AG10803 (cell line): Measurements from ENCODE around the gene SAMD14.
A peak's percentile ranks its signal among the peaks of the same experiment; 100 is the strongest.

ENCODE experiments used
- DNase-seq: peaks from one replicate; pipeline ENCODE4 v3.0.0; 2010; ENCODE audit warnings: low read depth
- H3K4me3 ChIP-seq: 2 replicates; pipeline ENCODE4 v1.5.1; 2011; ENCODE audit warnings: mild to moderate bottlenecking, low read length, control low read depth
- TF ChIP-seq, protein P1 (sequence below): conservative IDR thresholded peaks from 2 replicates; pipeline ENCODE4 v1.5.1; 2011; ENCODE audit warnings: mild to moderate bottlenecking, low read length, control low read depth, inconsistent platforms

The SAMD14 gene

DNA sequence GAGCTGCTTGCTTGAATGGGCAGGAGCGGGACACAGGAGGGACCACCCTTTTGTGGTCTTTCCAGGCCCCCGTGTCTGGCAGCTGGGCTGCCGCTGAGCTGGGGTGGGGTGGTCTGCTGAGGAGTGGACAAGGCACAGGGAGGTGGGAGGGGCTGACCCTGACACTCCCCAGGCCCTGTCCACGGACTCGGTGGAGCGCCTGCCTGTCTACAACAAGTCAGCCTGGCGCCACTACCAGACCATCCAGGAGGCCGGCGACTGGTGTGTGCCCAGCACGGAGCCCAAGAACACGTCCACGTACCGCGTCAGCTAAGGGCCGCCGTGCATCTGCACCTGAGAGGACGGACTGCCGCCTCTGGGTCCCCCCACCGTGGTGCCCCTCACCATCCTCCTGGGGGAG is 20.2 kb downstream of the SAMD14 start:
- H3K4me3 ChIP-seq, result no peak overlapping the region
- no peak for DNase-seq
- TF ChIP-seq, protein P1, sequence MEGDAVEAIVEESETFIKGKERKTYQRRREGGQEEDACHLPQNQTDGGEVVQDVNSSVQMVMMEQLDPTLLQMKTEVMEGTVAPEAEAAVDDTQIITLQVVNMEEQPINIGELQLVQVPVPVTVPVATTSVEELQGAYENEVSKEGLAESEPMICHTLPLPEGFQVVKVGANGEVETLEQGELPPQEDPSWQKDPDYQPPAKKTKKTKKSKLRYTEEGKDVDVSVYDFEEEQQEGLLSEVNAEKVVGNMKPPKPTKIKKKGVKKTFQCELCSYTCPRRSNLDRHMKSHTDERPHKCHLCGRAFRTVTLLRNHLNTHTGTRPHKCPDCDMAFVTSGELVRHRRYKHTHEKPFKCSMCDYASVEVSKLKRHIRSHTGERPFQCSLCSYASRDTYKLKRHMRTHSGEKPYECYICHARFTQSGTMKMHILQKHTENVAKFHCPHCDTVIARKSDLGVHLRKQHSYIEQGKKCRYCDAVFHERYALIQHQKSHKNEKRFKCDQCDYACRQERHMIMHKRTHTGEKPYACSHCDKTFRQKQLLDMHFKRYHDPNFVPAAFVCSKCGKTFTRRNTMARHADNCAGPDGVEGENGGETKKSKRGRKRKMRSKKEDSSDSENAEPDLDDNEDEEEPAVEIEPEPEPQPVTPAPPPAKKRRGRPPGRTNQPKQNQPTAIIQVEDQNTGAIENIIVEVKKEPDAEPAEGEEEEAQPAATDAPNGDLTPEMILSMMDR, result no peak

DNA sequence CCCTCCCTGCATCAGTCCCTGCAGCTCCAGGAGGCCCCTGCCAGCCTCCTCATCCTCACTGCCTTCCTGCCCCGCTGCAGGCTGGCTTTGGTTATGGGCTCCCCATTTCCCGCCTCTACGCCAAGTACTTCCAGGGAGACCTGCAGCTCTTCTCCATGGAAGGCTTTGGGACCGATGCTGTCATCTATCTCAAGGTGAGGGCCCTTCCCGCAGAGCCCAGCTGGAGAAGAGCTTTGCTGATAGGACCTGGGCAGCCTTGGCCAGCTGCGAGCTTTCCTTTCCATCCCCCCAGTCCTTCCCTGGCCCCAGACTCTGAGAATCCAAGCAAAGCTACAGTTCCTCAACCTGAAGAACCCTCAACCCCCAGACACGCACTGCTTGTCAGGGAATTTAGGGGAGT is 20.8 kb downstream of the SAMD14 start:
- TF ChIP-seq, protein P1, result no peak
- no peak overlapping the region for H3K4me3 ChIP-seq
- DNase-seq, result no peak

DNA sequence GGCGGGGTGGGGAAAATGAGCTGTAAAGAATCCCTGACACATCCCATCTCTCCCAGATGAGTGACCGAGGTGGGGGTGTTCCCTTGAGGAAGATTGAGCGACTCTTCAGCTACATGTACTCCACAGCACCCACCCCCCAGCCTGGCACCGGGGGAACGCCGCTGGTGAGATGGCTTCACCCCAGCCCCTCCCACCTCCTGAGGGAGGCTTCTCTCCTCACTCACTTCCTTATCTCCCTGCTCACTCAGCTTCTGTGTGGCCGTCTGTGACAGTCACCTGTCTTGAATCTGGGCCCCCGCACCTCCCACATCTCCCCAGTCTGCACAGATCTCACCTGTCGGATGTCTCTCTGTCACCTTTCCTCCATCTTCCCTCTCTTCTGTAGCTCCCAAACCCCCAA is 21.4 kb downstream of the SAMD14 start:
- H3K4me3 ChIP-seq, result no peak overlapping the region
- TF ChIP-seq, protein P1, result no peak
- no peak for DNase-seq

GRCh38 chr17:50107790-50108414 is 22.1 kb downstream of the SAMD14 start:
- H3K4me3 ChIP-seq, result no peak overlapping the region
- TF ChIP-seq, protein P1, result no peak
- peak; percentile 28 for DNase-seq

GRCh38 chr17:50106393-50107131 is 23.4 kb downstream of the SAMD14 start:
- no peak overlapping the region for H3K4me3 ChIP-seq
- TF ChIP-seq, protein P1, result no peak
- DNase-seq, result no peak

DNA sequence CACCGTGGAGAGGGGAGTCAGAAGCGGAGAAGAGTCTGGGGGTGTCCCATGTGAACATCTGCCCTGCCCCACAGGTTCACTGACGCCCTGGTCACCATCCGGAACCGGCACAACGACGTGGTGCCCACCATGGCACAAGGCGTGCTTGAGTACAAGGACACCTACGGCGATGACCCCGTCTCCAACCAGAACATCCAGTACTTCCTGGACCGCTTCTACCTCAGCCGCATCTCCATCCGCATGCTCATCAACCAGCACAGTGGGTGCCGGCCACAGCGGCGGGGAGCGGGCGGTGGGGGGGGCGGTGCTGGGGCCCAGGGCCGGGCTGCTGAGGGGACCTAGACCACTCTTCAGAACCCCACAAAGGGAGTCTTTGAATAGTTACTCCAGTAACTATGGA is 24.1 kb downstream of the SAMD14 start:
- no peak for DNase-seq
- TF ChIP-seq, protein P1, result no peak
- H3K4me3 ChIP-seq, result no peak overlapping the region

DNA sequence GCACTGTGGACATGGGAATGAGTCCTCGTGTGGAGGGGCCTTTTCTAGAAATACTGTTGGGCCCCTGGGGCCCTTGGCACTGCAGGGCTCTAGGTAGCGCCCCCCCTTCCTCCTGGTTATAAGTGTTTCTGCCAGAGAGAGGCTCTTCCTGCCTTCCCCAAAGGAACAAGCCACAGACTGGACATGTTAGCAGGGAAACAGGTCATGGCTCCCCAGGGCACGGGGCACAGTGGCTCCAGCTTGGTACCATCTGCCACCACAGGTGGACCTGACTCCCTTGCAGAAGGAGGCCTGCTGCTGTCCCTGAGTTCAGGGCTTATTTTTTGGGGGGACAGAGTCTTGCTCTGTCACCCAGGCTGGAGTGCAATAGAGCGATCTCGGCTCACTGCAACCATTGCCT is 26.0 kb downstream of the SAMD14 start:
- no peak for DNase-seq
- no peak overlapping the region for H3K4me3 ChIP-seq
- TF ChIP-seq, protein P1, result no peak
